GM13976 (cell line): ENCODE data around the gene ZW10.

ENCODE experiments used
- DNase-seq: peaks from one replicate; pipeline ENCODE4 v3.0.0; 2012; ENCODE audit warnings: low spot score
- CTCF ChIP-seq: IDR thresholded peaks from 2 replicates; pipeline ENCODE4 v1.5.1; 2012; ENCODE audit warnings: borderline replicate concordance, mild to moderate bottlenecking; ENCODE audit not compliant: insufficient read depth; ENCODE audit errors: extremely low read depth, missing control alignments, control extremely low read depth
- in situ Hi-C: fragments of 300-500 bp; cut with MboI; formaldehyde crosslinking; loops from one replicate; pipeline ENCODE4 v1.12.0; 2022; ENCODE audit warnings: low sequenced_read_pairs, mixed read lengths, inconsistent platforms; ENCODE audit not compliant: unreplicated experiment

Gene ZW10

GRCh38 chr11:113729456-113729855 lies 44.0 kb downstream of the ZW10 start:
- in situ Hi-C loops = no loop called here
- DNase-seq = no peak
- TF ChIP-seq CTCF = no peak

DNA sequence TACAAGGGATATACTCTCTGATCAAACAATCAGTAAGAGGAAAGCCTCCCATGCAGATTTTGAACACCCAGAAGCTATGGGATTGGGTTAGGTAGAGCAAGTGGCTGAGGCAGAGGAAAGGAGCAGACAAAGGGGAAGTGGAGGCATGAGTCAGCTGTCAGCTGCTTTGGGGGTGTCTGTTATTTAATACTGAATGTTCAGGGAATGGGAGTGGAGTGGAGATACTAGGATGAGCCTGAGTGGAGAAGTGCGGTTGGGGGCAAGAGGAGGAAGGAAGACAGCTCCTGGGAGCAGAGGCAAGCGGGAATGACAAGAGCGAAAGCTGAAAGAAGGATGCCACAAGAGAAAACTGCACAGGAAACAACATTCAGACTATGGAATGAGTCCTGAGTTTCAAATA lies 44.7 kb downstream of the ZW10 start:
- in situ Hi-C loops = no loop called here
- TF ChIP-seq CTCF = no peak
- DNase-seq = no peak

DNA sequence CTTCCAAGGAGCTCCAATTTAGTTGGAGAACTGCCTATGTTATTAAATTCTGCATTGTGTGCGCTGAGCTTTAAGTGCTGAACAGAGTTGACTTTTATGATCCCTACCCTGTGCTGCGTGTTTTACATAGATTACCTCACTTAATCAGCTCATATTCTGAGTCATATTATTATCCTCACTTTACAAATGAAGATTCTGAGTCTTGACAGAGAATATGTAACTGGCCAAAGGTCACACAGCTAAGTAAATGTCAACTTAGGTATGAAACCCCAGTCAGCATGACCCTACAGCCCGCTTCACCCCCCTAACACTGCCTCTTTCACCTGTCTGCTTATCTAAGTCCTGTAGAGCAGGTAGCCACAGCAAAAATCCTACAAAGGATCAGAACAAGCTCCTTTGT lies 47.6 kb downstream of the ZW10 start:
- no peak for DNase-seq
- no peak for TF ChIP-seq CTCF
- in situ Hi-C loops = no loop called here

DNA sequence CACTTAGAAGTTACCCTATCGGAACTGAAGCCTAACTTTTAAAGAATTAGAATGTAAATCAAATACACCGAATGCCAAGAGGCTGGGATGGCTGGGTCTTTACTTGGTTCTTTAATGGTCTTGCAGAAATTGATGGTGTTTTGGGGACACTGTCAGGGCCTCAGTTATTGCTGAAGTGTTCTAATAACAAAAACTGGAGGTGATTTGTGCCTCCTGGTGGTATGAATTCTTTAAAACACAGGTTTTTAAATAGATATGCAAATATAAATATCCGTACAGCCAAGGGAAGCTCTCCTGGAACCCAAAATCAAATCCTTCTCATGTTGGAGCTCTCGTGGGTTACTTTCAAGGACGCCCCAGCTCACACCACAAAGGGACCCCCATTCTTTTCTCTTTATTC lies 48.1 kb downstream of the ZW10 start:
- in situ Hi-C loops = no loop called here
- TF ChIP-seq CTCF = no peak
- no peak for DNase-seq

DNA sequence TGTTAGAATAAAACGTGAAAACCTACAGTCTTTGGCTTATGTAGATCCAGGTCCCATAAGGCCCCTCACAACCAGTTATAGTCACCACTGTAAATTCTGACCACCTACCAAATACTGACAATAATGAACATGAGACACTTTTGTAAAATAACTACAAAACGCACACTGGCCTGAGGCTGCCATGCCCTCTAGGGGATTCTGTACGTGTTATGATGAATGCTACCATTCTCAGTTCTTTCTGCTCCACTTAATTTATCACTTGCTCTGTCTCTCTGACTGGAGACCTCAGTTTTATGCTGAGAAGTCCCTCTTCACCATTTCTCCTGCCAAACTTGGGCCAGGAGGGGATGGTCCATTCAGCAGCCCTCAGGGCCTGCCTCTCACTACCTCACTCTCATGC lies 48.7 kb downstream of the ZW10 start:
- TF ChIP-seq CTCF = no peak
- in situ Hi-C loops = no loop called here
- DNase-seq = no peak

- in situ Hi-C loops = no loop called here
- no peak for TF ChIP-seq CTCF
- no peak for DNase-seq
Observed at GRCh38 chr11:113723787-113724186, 49.7 kb downstream of the ZW10 start.

DNA sequence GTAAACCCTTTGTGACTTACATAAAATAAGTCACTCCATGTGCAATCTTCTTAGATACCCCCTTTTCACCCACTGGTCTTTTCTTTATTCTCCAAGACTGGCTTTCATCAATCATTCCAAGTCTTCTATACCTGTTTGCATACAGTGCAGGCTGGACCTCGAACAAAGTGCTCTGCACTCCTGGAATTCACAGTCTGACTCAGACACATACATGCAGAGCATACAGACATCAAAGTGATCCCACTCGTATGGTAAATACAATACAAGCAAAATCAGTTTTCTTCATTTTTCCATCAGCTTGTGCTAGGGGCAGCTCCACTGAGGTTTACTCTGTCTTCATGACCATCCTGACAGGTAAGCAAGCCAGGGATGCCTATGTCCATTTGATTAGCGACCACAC lies 50.6 kb downstream of the ZW10 start:
- TF ChIP-seq CTCF = no peak
- in situ Hi-C loops = no loop called here
- no peak for DNase-seq
